Transverse colon (tissue), 4 donors: ENCODE measurements around the gene LTBP2. TPM values are rescaled to one million over a fixed set of nuclear protein-coding genes. Genes with fewer than 3 reads are reported as not detected.

ENCODE experiments used
- DNase-seq: peaks from one replicate; pipeline ENCODE4 v3.0.0-alpha.2; 2019
- H3K27ac ChIP-seq, 4 donors: fragments of 200-600 bp; sonication (generic); 2 replicates each; pipeline ENCODE4 v1.5.1; 2016 to 2018; ENCODE audit warnings: inconsistent platforms in 4 of 4
- H3K27me3 ChIP-seq: fragments of 200-600 bp; sonication (generic); 2 replicates; pipeline ENCODE4 v1.5.1; 2017; ENCODE audit warnings: inconsistent platforms
- H3K36me3 ChIP-seq, 4 donors: fragments of 200-600 bp; sonication (generic); 2 replicates each; pipeline ENCODE4 v1.5.1; 2017 to 2019; ENCODE audit warnings: inconsistent platforms in 4 of 4
- H3K4me1 ChIP-seq, 4 donors: fragments of 200-600 bp; sonication (generic); 2 replicates each; pipeline ENCODE4 v1.5.1; 2017 to 2020; ENCODE audit warnings: inconsistent platforms in 4 of 4
- H3K4me3 ChIP-seq, 4 donors: fragments of 200-600 bp; sonication (generic); 1 replicate in 1 of 4; 2 replicates in 3 of 4; pipeline versions ENCODE4 v1.5.1 to v1.6.1; 2017 to 2019; ENCODE audit warnings: inconsistent platforms in 4 of 4
- H3K9me3 ChIP-seq, 2 donors: fragments of 200-600 bp; sonication (generic); 2 replicates each; pipeline ENCODE4 v1.5.1; 2017 to 2019; ENCODE audit warnings: inconsistent platforms in 2 of 2
- CTCF ChIP-seq, 5 experiments: fragments of 200-600 bp in 3 of 5; fragments of 450-650 bp in 2 of 5; sonication (generic) in 3 of 5; IDR thresholded peaks; 1 replicate in 2 of 5; 2 replicates in 3 of 5; pipeline ENCODE4 v1.5.1; 2016 to 2017; ENCODE audit warnings: antibody characterized with exemption in 5 of 5, inconsistent platforms in 3 of 5, mild to moderate bottlenecking in 2 of 5, moderate library complexity in 1 of 5
- EP300 ChIP-seq: sonication (generic); formaldehyde crosslinking; IDR thresholded peaks from one replicate; pipeline ENCODE4 v1.6.1; 2017; ENCODE audit warnings: antibody characterized with exemption, low read depth
- POLR2A ChIP-seq: fragments of 450-650 bp; IDR thresholded peaks from one replicate; pipeline ENCODE4 v1.6.1; 2016; ENCODE audit warnings: antibody characterized with exemption, mild to moderate bottlenecking, moderate library complexity
- POLR2AphosphoS5 ChIP-seq, 3 donors: sonication (generic); formaldehyde crosslinking; IDR thresholded peaks; one replicate each; pipeline ENCODE4 v1.6.1; 2016; ENCODE audit warnings: antibody characterized with exemption in 3 of 3
- WGBS, 2 donors: methylation state at CpG; one replicate each; pipeline ENCODE4 v1.1.5; 2018; ENCODE audit warnings: low coverage in 1 of 2; 5-methylcytosine and 5-hydroxymethylcytosine counted together
- in situ Hi-C, 4 donors: fragments of 200-750 bp; cut with MboI; loops; one replicate each; pipeline versions ENCODE4 v1.15.0 to v1.15.1; 2017; ENCODE audit warnings: low sequenced_read_pairs in 3 of 4, low pct_ligation_motif_present in 1 of 4, low pct_unique_long_range_greater_than_20kb in 1 of 4
- intact Hi-C: fragments of 100-400 bp; cut with DNase I; formaldehyde crosslinking; loops from one replicate; pipeline ENCODE4 v1.15.1; 2023; ENCODE audit warnings: low total_unique reads
- total RNA-seq, 4 donors: library from RNA; depleted of rRNA; stranded (reverse); fragments of >200 nt; gene quantifications; one replicate each; pipeline ENCODE4 v1.1.0, GENCODE V29; 2016

The LTBP2 gene
- total RNA-seq, 4 donors from 2014 or later: 9.7 to 15.3 (median 11.9) TPM

- Histone ChIP-seq H3K4me1 (peaks cover 7 to 30% (median 14%) of the 10 kb centered on the region in 4 donors), H3K36me3 (no peaks in the 10 kb centered on the region), H3K9me3 (no peaks in the 10 kb centered on the region), H3K27ac (no peak overlapping the region), H3K27me3 (no peaks in the 10 kb centered on the region), H3K4me3 (no peak overlapping the region)
- intact Hi-C loops: no loop called here
- WGBS, 2 donors: 85% methylated on average over 2 of the region's 2 CpGs; no CpG with 5 or more reads in 1 of the 2 donors
- no peak for TF ChIP-seq EP300
- TF ChIP-seq CTCF (IDR thresholded peaks at IDR 0.05): no peak
- TF ChIP-seq POLR2AphosphoS5 (IDR thresholded peaks at IDR 0.05): no peak
- TF ChIP-seq POLR2A: no peak
- DNase-seq: no peak
- in situ Hi-C loops: no loop called here
Observed at GRCh38 chr14:74575507-74575906, 36.5 kb downstream of the LTBP2 start.

- H3K4me1 ChIP-seq: peaks cover 7 to 36% (median 14%) of the 10 kb centered on the region in 4 donors
- H3K9me3 ChIP-seq: no peaks in the 10 kb centered on the region
- H3K36me3 ChIP-seq: no peaks in the 10 kb centered on the region
- intact Hi-C loops: no loop called here
- WGBS, 2 donors: 76% methylated on average over 6 of the region's 6 CpGs; no CpG with 5 or more reads in 1 of the 2 donors
- in situ Hi-C loops: no loop called here
- no peak overlapping the region for H3K4me3 ChIP-seq
- H3K27me3 ChIP-seq: no peaks in the 10 kb centered on the region
- no peak for TF ChIP-seq CTCF (IDR thresholded peaks at IDR 0.05)
- TF ChIP-seq POLR2AphosphoS5 (IDR thresholded peaks at IDR 0.05): no peak
- no peak for TF ChIP-seq EP300
- TF ChIP-seq POLR2A: no peak
- H3K27ac ChIP-seq: no peak overlapping the region
- DNase-seq: no peak
Observed at GRCh38 chr14:74574706-74575105, 37.3 kb downstream of the LTBP2 start.

GRCh38 chr14:74574090-74574433 lies 38.0 kb downstream of the LTBP2 start:
- WGBS, 2 donors: 70 to 84% methylated on average over 2 to 4 of the region's 4 CpGs
- H3K27me3 ChIP-seq: no peaks in the 10 kb centered on the region
- H3K36me3 ChIP-seq: no peaks in the 10 kb centered on the region
- TF ChIP-seq CTCF (IDR thresholded peaks at IDR 0.05) (no peak), POLR2AphosphoS5 (IDR thresholded peaks at IDR 0.05) (no peak), POLR2A (no peak), EP300 (no peak)
- no peak overlapping the region for H3K27ac ChIP-seq
- intact Hi-C loops: no loop called here
- peaks cover 7 to 36% (median 14%) of the 10 kb centered on the region in 4 donors for H3K4me1 ChIP-seq
- H3K9me3 ChIP-seq: no peaks in the 10 kb centered on the region
- DNase-seq: no peak
- in situ Hi-C loops: no loop called here
- H3K4me3 ChIP-seq: no peak overlapping the region

GRCh38 chr14:74573421-74574089 lies 38.5 kb downstream of the LTBP2 start:
- in situ Hi-C loops (no loop called here), intact Hi-C loops (no loop called here)
- WGBS, 2 donors: 78 to 89% methylated on average over 8 to 13 of the region's 13 CpGs
- Histone ChIP-seq H3K27ac (peak overlapping the region; percentile 72 to 84 (median 76)), H3K36me3 (no peaks in the 10 kb centered on the region), H3K27me3 (no peaks in the 10 kb centered on the region), H3K4me1 (peaks cover 7 to 36% (median 14%) of the 10 kb centered on the region in 4 donors), H3K4me3 (no peak overlapping the region), H3K9me3 (no peaks in the 10 kb centered on the region)
- TF ChIP-seq EP300 (no peak), POLR2AphosphoS5 (IDR thresholded peaks at IDR 0.05) (no peak), CTCF (IDR thresholded peaks at IDR 0.05) (no peak), POLR2A (no peak)
- DNase-seq: no peak
